Immature natural killer cell (primary cell): ENCODE results near the gene HES2. TPM values are rescaled to one million over a fixed set of nuclear protein-coding genes. Genes with fewer than 3 reads are reported as not detected.

Experiments
- DNase-seq, 3 donors: peaks; one replicate each; pipeline ENCODE4 v3.0.0; 2022; ENCODE audit warnings: mixed read lengths in 1 of 3
- H3K27ac Mint-ChIP-seq, 6 donors: one replicate each; pipeline ENCODE4 v1.8.0; 2020; ENCODE audit warnings: mixed read lengths in 6 of 6, mild to moderate bottlenecking in 5 of 6, inconsistent platforms in 4 of 6, moderate library complexity in 3 of 6
- H3K27me3 Mint-ChIP-seq, 3 donors: one replicate each; pipeline ENCODE4 v1.8.0; 2020 to 2021; ENCODE audit warnings: low read depth in 3 of 3, mild to moderate bottlenecking in 3 of 3, mixed read lengths in 3 of 3, moderate library complexity in 3 of 3, inconsistent platforms in 1 of 3
- H3K36me3 Mint-ChIP-seq, 3 donors: one replicate each; pipeline ENCODE4 v1.8.0; 2020; ENCODE audit warnings: mixed read lengths in 3 of 3, inconsistent platforms in 2 of 3, mild to moderate bottlenecking in 2 of 3
- H3K4me1 Mint-ChIP-seq, 2 donors: one replicate each; pipeline ENCODE4 v1.8.0; 2020; ENCODE audit warnings: inconsistent platforms in 2 of 2, mild to moderate bottlenecking in 2 of 2, mixed read lengths in 2 of 2, moderate library complexity in 1 of 2
- H3K4me3 Mint-ChIP-seq, 5 donors: one replicate each; pipeline ENCODE4 v1.8.0; 2020; ENCODE audit warnings: mild to moderate bottlenecking in 5 of 5, mixed read lengths in 5 of 5, inconsistent platforms in 3 of 5, moderate library complexity in 3 of 5
- H3K9me3 Mint-ChIP-seq, 6 donors: one replicate each; pipeline ENCODE4 v1.8.0; 2020; ENCODE audit warnings: mild to moderate bottlenecking in 6 of 6, mixed read lengths in 6 of 6, inconsistent platforms in 4 of 6, moderate library complexity in 3 of 6
- polyA plus RNA-seq, 3 donors: library from polyadenylated mRNA; unstranded; fragments of 300-500 nt; fragmentation: Illumina TruSeq; gene quantifications; one replicate each; pipeline ENCODE4 v1.2.3, GENCODE V29; 2021

Gene HES2
- polyA plus RNA-seq, 3 donors from 2014 or later, result not detected

DNA sequence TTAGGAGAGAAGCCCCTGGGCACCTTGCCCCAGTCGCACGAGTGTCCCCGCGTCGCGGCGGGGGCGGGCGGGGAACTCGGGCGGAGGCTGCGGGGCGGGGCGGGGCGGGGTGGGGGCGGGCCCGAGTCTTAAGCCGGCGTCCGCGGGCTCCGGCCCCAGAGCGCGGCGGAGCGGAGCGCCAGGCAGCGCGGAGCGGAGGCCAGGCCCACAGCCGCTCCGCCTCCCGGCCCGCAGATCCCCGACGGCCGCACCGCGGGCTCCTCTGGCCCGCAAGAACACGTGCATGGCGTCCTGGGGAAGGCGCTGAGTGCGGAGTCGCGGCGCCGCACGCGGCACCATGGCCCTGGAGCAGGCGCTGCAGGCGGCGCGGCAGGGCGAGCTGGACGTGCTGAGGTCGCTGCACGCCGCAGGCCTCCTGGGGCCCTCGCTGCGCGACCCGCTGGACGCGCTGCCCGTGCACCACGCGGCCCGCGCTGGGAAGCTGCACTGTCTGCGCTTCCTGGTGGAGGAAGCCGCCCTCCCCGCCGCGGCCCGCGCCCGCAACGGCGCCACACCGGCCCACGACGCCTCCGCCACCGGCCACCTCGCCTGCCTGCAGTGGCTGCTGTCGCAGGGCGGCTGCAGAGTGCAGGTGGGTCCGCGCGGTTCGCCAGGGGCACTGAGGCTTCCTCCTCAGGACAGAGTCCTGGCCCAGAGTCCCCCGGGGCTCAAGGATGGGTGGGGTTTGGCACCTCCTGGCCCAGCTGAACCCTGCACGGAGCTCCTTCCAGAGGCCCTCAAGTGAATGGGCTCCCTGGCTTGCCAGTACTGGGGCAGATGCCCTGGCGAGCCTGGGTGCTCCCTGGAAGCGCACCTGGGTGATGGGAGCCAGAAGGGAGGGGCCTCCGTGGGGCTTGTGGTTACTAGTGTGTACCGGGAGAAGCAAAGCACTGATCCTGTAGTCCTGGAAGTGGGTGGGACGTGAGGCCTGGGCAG is 5.2 kb upstream of the HES2 start, which contains the start of gene ESPN:
TSS of gene ESPN (plus strand) at position 158 of the 975 bp plus-strand sequence. CDS start at position 338, 180 bp downstream.
- no peak within 1 kb of the TSS for H3K27ac Mint-ChIP-seq
- H3K4me1 Mint-ChIP-seq, result peaks cover 7 to 11% of the 10 kb centered on the region in 2 donors
- H3K27me3 Mint-ChIP-seq, result peaks cover 8 to 15% (median 9%) of the 10 kb centered on the region in 3 donors
- H3K9me3 Mint-ChIP-seq, result peaks cover 0 to 2% (median 0%) of the 10 kb centered on the region in 6 donors
- no peak for DNase-seq
- H3K4me3 Mint-ChIP-seq, result peak within 1 kb of the TSS; percentile 38 to 74 (median 59)
- H3K36me3 Mint-ChIP-seq, result no peaks in the 10 kb centered on the region

DNA sequence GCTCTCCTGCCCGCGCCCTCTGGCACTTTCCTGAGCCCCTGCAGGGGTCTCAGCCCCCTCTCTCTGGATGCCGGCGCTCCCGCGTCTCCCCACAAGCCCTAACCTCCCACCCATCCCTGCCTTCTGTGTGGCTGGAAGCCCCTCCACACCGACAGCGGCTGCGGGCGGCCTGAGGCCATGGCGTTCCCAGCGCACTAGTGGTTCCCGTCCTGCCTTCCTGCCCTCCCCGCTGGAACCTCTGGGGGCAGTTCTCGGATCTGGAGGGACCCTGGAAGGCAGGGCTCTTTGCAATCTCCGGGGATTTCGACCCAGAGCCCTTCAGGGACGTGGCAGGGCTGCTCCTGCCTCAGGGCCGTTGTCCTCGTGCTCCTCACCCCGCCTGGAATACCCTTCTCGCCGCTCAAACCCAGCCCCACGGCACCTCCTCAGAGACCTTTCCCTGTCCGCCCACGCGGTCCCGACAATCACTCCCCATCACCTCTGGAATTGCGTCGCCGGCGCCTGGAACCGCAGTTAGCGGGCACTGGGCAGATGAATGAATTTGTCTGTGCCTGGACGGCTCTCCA is 4.4 kb upstream of the HES2 start:
- peaks cover 8 to 16% (median 9%) of the 10 kb centered on the region in 3 donors for H3K27me3 Mint-ChIP-seq
- H3K27ac Mint-ChIP-seq, result no peak overlapping the region
- no peak for DNase-seq
- H3K4me3 Mint-ChIP-seq, result peak overlapping the region; percentile 38 to 74 (median 59)
- peaks cover 7 to 11% of the 10 kb centered on the region in 2 donors for H3K4me1 Mint-ChIP-seq
- peaks cover 0 to 2% (median 0%) of the 10 kb centered on the region in 6 donors for H3K9me3 Mint-ChIP-seq
- no peaks in the 10 kb centered on the region for H3K36me3 Mint-ChIP-seq

DNA sequence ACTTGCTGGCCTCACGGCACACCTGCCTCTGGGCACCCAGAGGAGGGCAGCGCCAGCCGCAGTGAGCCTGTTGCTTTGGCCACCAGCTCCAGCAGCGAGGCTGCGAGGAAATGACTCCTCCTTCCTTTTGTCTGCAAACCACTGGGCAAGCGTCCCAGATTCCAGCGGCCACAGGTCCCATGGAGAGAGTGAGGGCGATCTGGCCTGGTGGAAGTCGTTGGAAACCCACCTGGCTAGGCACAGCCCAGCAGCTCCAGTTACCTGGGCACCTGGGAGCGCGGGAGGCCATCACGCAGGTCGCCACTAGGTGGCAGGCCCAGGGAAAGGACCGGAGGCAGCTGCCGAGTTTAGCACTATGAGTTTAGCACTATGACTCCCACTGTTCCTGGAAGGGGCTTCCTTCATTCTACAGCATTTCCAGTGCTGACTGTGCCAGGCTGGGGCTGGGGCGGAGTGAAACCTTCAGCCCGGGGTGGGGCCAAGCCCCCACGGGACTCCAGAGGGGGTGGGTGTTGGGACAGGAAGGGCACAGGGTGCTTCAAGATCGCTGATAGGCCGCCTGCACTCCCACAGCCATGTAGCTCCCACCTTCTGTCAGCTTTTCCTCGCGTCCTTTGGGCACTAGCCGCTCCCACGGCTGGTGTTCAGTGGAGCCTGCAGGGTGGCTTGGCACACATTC is 3.7 kb upstream of the HES2 start:
- peaks cover 7 to 11% of the 10 kb centered on the region in 2 donors for H3K4me1 Mint-ChIP-seq
- H3K27ac Mint-ChIP-seq, result no peak overlapping the region
- DNase-seq, result peak; percentile 21 to 41 (median 32)
- H3K4me3 Mint-ChIP-seq, result peak overlapping the region in 4 of 5 donors; percentile 47 to 68 (median 59)
- H3K27me3 Mint-ChIP-seq, result peaks cover 8 to 16% (median 9%) of the 10 kb centered on the region in 3 donors
- peaks cover 0 to 2% (median 0%) of the 10 kb centered on the region in 6 donors for H3K9me3 Mint-ChIP-seq
- no peaks in the 10 kb centered on the region for H3K36me3 Mint-ChIP-seq

DNA sequence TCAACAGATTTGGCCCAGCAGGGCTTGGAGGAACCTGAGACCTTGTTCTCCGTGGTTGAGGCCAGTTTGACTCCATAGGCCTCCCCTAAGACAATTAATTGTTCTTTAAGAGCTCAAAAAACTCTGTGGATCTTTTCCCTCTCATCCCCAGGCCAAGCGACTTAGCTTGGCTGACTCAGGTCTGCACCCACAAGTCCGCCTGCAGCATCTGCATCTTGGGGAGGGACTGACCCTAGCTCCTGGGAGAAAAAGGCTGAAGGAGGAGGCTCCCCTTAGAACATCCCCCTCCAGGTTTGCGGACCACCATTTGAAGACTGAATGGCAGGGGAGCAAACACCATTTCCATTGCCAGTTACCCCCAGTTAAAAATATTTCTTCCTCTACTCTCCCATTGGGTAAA is 1.5 kb upstream of the HES2 start:
- H3K9me3 Mint-ChIP-seq, result peaks cover 0 to 2% (median 0%) of the 10 kb centered on the region in 6 donors
- H3K4me3 Mint-ChIP-seq, result peak overlapping the region in 1 of 5 donors; percentile 23
- H3K36me3 Mint-ChIP-seq, result no peaks in the 10 kb centered on the region
- DNase-seq, result no peak
- H3K4me1 Mint-ChIP-seq, result peaks cover 7 to 11% of the 10 kb centered on the region in 2 donors
- no peak overlapping the region for H3K27ac Mint-ChIP-seq
- peaks cover 15 to 18% (median 18%) of the 10 kb centered on the region in 3 donors for H3K27me3 Mint-ChIP-seq

DNA sequence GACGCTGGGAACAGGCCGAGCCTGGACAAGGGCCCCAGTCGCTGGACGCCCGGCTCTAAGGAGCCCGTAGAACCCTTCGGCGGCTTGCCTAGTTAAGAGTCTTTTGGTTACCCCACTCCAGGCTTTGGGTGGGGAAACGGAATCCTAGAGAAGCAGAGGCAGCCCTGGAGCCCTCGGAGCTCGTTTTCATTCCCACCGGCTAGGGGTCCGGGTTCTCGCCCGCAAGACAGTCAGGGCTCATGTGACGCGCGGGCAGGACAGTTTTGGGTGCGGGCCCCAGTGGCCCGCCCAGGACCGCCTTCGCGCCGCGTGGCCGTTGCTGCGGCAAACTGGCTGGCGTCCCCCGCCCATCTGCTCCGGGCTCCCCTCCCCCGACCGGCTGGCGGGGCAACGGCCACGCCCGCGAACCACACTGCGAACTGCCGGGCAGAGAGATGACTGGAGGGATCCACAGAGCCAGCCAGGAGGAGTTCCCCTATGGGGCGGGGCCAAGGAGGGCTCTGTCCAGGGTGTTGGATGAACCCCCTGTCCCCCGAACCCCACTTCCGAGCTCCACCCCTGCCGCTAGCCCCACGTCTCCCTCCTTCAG is 829 bp upstream of the HES2 start:
- Mint-ChIP-seq H3K4me1 (peaks cover 7 to 10% of the 10 kb centered on the region in 2 donors), H3K27me3 (peaks cover 16 to 22% (median 19%) of the 10 kb centered on the region in 3 donors), H3K27ac (no peak overlapping the region), H3K9me3 (peaks cover 0 to 2% (median 0%) of the 10 kb centered on the region in 6 donors), H3K4me3 (peak overlapping the region in 2 of 5 donors; percentile 49 to 54), H3K36me3 (no peaks in the 10 kb centered on the region)
- no peak for DNase-seq

DNA sequence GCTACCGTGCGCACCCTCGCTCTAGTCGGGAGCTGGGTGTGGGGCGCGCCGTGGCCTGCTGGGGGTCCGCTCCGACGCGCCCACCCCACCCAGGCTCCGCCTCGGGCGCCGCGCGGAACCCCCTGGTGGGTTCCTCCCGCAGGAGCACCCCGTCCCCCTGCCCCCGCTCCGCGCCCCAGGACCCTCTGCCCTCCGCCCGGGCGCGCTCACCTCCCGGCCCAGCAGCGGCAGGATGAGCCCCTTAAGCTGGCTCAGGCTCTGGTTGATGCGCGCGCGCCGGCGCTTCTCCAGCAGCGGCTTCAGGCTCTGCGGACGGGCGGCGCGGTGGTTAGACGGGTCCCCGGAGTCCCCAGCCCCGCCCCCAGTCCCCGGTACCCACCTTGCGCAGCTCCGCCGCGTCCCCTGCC is 319 bp downstream of the HES2 start:
- DNase-seq, result no peak
- Mint-ChIP-seq H3K36me3 (no peaks in the 10 kb centered on the region), H3K9me3 (peaks cover 0 to 2% (median 0%) of the 10 kb centered on the region in 6 donors), H3K27me3 (peaks cover 20 to 30% (median 20%) of the 10 kb centered on the region in 3 donors), H3K27ac (no peak overlapping the region), H3K4me3 (no peak overlapping the region), H3K4me1 (peaks cover 7 to 12% of the 10 kb centered on the region in 2 donors)

DNA sequence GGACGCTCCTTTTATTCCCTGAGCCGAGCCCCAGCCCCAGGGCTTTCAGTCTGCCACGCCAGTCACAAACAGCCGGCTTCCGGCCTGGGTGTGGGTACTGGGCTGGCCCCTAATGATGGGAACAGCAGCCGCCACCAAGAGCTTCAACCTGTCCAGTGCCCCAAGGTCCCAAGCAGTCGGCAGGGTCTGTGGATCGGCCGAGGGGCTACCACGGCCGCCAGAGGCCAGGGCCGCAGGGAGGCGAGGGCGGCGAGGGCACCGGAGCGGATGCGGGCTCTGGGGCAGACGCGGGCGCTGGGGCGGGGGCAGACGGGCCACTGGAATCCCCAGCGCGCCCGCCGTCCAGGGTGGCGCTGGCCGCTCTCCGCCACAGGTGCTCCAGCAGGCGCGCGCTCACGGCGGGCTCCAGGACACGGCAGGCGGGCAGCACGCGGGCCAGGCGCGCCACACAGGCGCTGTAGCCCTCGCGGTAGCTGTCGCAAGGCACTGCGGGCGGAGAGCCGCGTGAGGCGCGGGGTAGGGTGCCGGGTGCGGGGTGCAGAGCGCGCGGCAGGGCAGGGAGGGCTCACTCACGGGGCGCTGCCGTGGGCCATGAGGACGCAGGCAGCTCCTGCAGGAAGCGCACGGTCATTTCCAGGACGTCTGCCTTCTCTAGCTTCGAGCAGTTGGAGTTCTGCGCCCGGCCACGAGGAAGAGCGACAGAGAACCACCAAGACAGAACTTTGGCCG is 887 bp downstream of the HES2 start:
- Mint-ChIP-seq H3K4me3 (peak overlapping the region in 1 of 5 donors; percentile 56), H3K27ac (no peak overlapping the region), H3K36me3 (no peaks in the 10 kb centered on the region), H3K9me3 (peaks cover 0 to 2% (median 0%) of the 10 kb centered on the region in 6 donors), H3K27me3 (peaks cover 20 to 30% (median 20%) of the 10 kb centered on the region in 3 donors), H3K4me1 (peaks cover 1 to 9% of the 10 kb centered on the region in 2 donors)
- no peak for DNase-seq

DNA sequence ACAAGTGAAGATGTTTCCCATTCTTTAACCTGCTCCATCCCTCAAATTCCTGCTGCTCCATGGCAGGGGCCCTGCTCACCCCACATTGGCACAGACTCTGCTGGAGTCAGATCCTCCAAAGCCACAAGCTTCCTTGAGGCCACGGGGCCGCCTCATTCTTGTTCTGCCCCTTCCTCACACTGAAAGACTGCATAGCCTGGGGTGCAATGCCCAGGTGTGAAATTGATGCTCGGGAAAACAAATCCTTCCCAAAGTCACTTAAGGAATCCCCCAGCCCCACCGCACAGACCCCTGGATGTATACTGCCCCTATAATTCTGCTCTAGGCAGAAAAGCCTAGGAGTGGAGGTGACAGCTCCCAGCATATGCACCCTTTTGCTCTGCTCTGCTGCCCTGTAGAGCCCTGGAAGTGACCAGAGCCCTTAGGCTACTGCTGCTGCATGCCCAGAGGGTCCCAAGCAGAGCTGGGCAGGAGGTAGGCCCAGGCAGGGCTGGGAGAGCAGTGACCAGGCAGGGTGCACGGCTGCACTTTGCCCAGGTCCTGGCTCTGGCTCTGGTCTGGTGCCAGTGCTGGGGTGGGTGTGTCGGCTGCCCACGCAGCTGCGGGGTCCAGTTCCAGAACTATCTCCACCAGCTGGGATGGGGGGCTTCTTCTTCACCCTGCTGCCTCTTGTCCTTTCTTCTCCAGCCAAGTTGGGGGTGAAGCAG is 1.6 kb downstream of the HES2 start:
- no peak for DNase-seq
- Mint-ChIP-seq H3K4me1 (peaks cover 0 to 8% of the 10 kb centered on the region in 2 donors), H3K4me3 (peak overlapping the region in 1 of 5 donors; percentile 7), H3K9me3 (peaks cover 0 to 2% (median 0%) of the 10 kb centered on the region in 6 donors), H3K27ac (no peak overlapping the region), H3K27me3 (peaks cover 18 to 30% (median 20%) of the 10 kb centered on the region in 3 donors), H3K36me3 (no peaks in the 10 kb centered on the region)

DNA sequence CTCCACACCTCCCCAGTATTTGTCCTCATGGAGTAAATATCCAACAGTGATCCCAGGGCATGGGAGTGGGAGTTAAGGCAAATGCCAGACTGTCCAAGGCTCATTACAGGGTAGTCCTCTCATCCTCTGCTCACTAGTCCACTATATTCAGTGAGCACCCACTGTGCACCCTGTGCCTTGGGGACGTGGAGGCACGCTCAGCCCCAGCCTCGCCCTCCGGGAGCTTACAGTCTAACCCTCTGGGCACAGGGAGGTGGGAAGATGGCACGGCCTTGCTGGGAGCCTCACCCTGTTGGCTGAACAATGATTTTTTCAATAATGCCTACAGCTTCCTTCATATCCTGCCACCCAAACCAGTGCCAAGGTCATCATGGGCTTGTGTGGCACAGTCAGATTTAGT is 2.8 kb downstream of the HES2 start:
- Mint-ChIP-seq H3K9me3 (no peaks in the 10 kb centered on the region), H3K27me3 (peaks cover 14 to 30% (median 16%) of the 10 kb centered on the region in 3 donors), H3K4me1 (peaks cover 0 to 8% of the 10 kb centered on the region in 2 donors), H3K27ac (no peak overlapping the region), H3K4me3 (no peak overlapping the region), H3K36me3 (no peaks in the 10 kb centered on the region)
- no peak for DNase-seq

DNA sequence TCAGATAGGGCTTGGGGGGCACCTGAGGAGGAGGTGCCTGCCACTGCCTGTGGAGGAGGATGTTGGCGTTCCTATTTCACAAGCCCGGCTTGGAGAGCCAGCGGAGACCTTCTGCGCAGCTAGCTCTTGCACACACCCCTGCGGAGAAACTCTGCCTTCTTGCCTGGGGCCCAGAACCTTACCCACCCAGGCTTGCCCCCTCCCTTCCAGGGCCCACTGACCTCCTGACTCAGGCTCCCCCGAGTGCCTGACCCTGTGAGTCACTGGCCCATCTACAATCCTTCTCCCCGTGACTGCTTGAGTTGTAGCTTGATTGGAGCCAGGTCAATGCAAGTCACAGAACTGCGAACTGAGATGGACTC is 3.4 kb downstream of the HES2 start:
- Mint-ChIP-seq H3K9me3 (no peaks in the 10 kb centered on the region), H3K4me1 (peaks cover 0 to 6% of the 10 kb centered on the region in 2 donors), H3K27ac (no peak overlapping the region), H3K27me3 (peaks cover 10 to 30% (median 17%) of the 10 kb centered on the region in 3 donors), H3K36me3 (no peaks in the 10 kb centered on the region), H3K4me3 (no peak overlapping the region)
- no peak for DNase-seq

DNA sequence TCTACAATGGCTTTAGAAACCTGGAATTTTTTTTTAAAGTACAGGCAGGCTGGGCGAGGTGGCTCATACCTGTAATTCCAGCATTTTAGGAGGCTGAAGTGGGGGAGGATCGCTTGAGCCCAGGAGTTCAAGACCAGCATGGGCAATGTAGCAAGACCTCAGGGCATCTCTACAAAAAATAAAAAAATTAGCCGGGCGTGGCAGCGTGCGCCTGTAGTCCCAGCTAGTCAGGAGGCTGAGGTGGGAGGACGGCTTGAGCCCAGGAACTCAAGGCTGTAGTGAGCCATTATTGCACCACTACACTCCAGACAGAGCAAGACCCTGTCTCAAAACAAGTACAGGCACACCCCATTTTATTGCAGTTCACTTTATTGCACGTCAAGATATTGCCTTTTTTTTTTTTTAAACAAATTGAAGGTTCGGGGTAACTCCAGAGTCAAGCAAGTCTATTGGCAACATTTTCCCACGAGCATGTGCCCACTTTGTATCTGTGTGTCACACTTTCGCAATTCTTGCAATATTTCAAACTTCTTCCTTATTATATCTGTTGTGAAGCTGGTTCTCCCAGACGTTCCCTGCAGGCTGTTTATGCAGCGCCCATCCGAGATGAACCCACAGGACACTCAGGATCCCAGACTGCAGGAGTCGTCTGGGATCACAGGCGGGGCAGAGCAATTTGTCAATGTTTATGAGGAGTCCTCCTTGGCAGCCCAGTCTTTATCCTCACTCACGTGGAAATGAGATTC is 4.7 kb downstream of the HES2 start:
- no peak for DNase-seq
- Mint-ChIP-seq H3K4me1 (peaks cover 0 to 5% of the 10 kb centered on the region in 2 donors), H3K27me3 (peaks cover 10 to 30% (median 19%) of the 10 kb centered on the region in 3 donors), H3K27ac (no peak overlapping the region), H3K9me3 (no peaks in the 10 kb centered on the region), H3K4me3 (no peak overlapping the region), H3K36me3 (no peaks in the 10 kb centered on the region)

DNA sequence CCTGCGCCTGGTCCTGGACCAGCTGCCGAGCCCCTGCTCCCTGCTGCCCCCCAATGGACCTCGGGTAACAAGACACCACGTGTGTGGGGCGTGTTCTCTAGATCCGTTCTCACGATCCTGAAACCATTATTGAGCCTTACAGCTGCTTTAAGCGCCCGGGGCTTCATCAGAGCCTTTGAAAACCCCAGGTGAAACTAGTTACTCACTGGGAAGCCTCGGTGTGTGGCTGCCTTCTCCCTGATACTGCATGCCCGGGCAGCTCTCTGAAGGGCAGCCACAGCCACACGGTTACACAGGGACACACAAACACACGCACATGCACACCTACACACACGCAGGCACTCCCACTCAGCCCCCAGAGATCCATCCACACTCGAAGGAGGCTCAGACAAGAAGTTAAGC is 5.3 kb downstream of the HES2 start:
- DNase-seq, result peak in 1 of 3 donors; percentile 11
- Mint-ChIP-seq H3K27ac (no peak overlapping the region), H3K36me3 (no peaks in the 10 kb centered on the region), H3K27me3 (peaks cover 10 to 30% (median 20%) of the 10 kb centered on the region in 3 donors), H3K4me3 (no peak overlapping the region), H3K9me3 (no peaks in the 10 kb centered on the region), H3K4me1 (peaks cover 0 to 5% of the 10 kb centered on the region in 2 donors)
